Measurements from ENCODE around the gene ARF4.
A peak's percentile ranks its signal among the peaks of the same experiment; 100 is the strongest.
"Not testable (repeated sequence)": the region's sequence is repeated elsewhere in the genome, so short reads cannot be mapped to it uniquely, and the experiment has no call there.

ARF4 gene

GRCh38 chr3:57597127-57597923 lies at the start of gene ARF4:
ARF4 (minus strand) TSS chr3:57597344; CDS start chr3:57597140, 204 bp downstream.
- DNase-seq (ENCODE audit: low spot score), result peak; percentile 99

- DNase-seq (ENCODE audit: low spot score), result no peak
Measured at GRCh38 chr3:57646723-57647122, 49.6 kb upstream of the ARF4 start.

- no peak for DNase-seq (ENCODE audit: low spot score)
Measured at GRCh38 chr3:57644740-57645139, 47.6 kb upstream of the ARF4 start.

- DNase-seq (ENCODE audit: low spot score), result no peak
Measured at GRCh38 chr3:57637391-57637790, 40.2 kb upstream of the ARF4 start.

DNA sequence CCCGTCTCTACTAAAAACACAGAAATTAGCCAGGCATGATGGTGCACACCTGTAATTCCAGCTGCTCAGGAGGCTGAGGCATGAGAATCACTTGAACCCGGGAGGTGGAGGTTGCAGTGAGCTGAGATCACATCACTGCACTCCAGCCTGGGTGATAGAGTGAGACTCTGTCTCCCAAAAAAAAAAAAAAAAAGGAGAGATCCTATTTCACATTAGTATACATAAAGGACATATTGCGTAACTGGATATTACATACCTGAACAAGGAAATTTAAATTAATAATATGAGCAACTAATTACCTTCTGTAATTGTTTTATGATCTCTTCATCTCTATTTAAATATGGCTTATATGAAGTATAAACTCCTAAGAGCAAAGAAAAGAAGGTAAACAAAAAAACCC lies 37.1 kb upstream of the ARF4 start:
- DNase-seq (ENCODE audit: low spot score), result not testable (repeated sequence)

DNA sequence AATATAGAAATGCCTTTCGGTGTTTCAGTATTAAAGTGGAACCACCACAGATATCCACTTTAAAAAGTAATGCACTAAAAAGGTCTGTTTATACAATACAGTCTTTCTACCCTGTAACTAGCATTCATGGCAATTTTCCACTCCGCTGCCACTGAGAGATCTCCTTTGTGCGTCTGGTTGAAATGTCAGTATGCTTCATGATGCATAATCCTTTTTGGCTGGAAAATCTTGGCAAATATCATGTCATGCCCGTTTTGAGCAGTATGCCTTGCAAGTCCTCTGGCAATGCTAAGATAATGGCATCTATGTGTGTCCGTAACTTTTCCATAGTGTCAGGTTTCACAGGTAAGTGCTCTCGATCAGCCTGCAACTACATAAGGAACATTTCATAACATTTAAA lies 30.8 kb upstream of the ARF4 start:
- no peak for DNase-seq (ENCODE audit: low spot score)

- DNase-seq (ENCODE audit: low spot score), result no peak
Measured at GRCh38 chr3:57624801-57625200, 27.7 kb upstream of the ARF4 start.

DNA sequence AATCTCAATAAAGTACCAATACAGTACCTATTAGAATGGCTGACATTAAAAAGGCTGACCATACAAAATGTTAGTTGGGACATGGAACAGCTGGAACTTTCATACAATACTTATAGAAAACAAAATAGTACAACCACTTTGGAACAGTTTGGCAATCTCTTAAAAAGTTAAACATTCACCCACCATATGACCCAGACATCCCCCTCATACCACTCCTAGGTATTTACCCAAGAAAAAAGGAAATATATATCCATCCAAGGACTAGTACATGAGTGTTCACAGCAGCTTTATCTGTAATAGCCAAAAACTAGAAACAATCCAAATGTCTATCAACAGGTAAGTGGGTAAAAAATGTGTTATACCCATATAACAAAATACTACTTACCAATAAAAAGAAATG lies 25.2 kb upstream of the ARF4 start:
- no peak for DNase-seq (ENCODE audit: low spot score)

- no peak for DNase-seq (ENCODE audit: low spot score)
Measured at GRCh38 chr3:57617739-57618138, 20.6 kb upstream of the ARF4 start.

DNA sequence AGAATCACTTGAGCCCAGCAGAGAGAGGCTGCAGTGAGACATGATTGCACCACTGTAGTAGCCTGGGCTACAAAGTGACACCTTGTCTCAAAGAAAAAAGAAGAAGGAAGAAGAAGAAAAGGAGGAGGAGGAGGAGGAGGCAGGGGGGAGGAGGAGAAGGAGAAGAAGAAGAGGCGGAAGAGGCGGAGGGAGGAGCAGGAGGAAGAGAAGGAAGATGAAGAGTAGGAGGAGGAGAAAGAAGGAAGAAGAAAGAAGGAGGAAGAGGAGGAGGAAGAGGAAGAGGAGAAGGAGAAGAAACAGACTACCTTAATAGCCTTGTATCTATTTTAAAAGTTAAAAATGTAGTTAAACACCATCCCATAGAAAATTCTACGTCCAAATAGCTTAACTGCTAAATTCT lies 19.1 kb upstream of the ARF4 start:
- no peak for DNase-seq (ENCODE audit: low spot score)

DNA sequence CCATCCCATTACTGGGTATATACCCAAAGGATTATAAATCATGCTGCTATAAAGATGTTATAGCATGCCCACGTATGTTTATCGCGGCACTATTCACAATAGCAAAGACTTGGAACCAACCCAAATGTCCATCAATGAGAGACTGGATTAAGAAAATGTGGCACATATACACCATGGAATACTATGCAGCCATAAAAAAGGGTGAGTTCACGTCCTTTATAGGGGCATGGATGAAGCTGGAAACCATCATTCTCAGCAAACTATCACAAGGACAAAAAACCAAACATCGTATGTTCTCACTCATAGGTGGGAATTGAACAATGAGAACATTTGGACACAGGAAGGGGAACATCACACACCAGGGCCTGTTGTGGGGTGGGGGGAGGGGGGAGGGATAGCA lies 14.7 kb upstream of the ARF4 start:
- DNase-seq (ENCODE audit: low spot score), result not testable (repeated sequence)

GRCh38 chr3:57605683-57606082 lies 8.5 kb upstream of the ARF4 start:
- DNase-seq (ENCODE audit: low spot score), result no peak

- no peak for DNase-seq (ENCODE audit: low spot score)
Measured at GRCh38 chr3:57604971-57605370, 7.8 kb upstream of the ARF4 start.

- DNase-seq (ENCODE audit: low spot score), result no peak
Measured at GRCh38 chr3:57600195-57600594, 3.1 kb upstream of the ARF4 start.

DNA sequence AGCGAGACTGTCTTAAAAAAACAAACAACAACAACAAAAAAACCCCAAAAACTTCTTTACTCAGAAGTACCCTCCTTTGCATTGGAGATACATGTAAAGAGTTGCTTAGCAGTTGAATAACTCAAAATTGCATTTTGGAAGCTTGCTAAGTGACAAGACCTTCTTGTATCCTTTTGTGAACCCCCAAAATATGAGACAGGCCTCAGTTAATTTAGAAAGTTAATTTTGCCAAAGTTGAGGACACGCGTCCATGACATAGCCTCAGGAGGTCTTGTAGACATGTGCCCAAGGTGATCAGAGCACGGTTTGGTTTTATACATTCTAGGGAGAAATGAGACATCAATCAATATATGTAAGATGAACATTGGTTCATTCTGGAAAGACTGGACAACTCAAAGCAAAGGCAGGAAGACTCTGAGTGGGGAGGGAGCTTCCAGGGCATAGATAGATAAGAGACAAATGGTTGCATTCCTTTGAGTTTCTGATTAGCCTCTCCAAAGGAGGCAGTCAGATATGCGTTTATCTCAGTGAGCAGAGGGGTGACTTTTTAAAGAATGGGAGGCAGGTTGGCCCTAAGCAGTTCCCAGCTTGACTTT lies 1.7 kb upstream of the ARF4 start:
- peak; percentile 60 for DNase-seq (ENCODE audit: low spot score)

DNA sequence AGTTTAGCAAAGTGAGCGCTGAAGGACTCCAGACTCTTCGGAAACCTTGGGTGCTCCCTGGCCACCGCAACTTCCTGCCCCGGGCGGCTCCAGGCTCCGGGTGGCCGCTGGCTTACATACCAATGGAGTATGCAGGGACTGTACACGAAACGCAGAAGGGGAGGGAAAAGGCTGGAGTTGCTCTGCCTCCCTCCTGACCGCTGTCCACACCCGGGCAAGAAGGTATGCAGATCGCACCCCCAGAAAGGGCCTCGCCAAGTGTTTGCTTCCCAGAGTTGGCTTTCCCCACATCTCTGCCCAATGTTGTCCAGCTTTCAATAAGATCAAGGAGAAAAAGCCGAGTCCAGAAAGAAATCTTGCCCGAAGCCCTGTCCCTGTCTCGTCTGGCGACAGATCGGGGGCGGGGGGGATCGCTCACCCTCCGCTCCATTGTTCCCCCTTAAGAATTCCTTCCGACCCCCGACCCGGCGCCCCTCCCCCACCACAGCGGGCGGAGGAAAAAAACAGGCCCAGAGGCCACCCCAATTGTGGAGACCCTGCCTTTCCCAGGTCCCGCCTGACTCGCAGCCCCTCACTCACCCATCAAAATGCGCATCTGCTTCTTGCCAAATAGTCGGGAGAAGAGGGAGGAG lies 533 bp downstream of the ARF4 start:
- peak; percentile 66 for DNase-seq (ENCODE audit: low spot score)

- no peak for DNase-seq (ENCODE audit: low spot score)
Measured at GRCh38 chr3:57594576-57594975, 2.6 kb downstream of the ARF4 start.

DNA sequence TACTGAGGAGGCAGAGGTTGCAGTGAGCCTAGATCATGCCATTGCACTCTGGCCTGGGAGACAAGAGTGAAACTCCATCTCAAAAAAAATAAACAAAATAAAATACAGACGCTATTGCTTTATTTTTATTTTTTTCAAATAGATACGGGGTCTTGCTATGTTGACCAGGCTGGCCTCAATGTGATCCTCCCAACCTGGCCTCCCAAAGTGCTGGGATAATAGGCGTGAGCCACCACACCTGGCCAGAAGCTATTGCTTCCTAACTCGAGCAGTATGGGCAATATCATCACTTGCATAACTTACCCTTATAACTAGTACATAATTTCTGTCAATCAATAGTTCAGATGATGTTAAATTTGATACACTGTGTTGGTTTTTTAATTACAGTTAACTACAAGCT lies 3.0 kb downstream of the ARF4 start:
- no peak for DNase-seq (ENCODE audit: low spot score)

GRCh38 chr3:57592306-57592705 lies 4.8 kb downstream of the ARF4 start:
- DNase-seq (ENCODE audit: low spot score), result no peak

DNA sequence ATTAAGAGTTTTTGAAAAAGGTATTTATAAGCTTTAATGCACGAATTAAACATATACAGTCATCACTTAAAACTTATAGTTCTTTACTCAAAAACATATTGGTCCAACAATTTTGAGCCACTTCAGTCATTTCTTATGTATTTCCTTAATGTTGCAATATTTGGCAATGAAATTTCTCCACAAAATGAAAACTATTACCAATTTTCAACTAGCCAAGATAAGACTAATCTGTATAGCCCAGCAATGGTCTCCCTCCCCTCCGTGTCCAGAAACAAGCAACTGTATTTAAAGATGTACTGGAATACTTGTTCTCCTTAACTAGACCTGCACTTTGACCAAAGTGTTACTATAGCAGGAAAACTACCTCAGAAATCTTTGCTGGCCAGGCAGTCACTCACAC lies 9.2 kb downstream of the ARF4 start:
- peak; percentile 81 for DNase-seq (ENCODE audit: low spot score)

DNA sequence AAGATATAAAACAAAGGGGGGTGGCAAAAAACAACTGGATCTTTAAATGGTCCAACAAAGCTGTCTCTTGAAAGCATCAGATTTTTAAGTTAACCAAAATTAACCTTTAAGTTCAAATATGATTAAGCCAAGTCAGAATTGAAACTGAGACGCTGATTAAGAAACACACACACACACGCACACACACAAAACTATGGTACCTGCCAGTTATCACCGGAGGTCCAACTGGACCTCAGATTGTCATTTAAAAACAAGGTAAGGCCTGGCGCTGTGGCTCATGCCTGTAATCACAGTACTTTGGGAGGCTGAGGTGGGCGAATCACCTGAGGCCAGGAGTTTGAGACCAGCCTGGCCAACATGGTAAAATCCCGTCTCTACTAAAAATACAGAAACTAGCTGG lies 10.4 kb downstream of the ARF4 start:
- DNase-seq (ENCODE audit: low spot score), result no peak

DNA sequence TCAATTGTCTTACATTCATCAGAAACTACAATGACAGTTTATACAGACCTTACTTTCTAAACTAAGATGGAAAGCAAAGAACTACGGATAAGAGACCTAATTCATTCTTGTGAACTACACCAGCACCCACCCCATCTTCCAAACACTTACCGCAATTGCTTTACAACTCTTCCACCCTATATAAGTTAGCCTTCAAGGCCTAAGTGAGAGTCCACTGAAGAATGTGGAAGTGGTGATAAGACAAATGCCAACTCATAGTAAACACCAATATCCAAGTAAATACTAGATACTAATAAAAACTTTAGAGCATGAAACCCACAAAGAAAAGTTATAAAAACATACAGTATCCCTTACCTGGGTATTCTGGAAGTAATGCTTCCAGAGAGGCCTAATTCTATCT lies 13.6 kb downstream of the ARF4 start:
- peak; percentile 77 for DNase-seq (ENCODE audit: low spot score)

- DNase-seq (ENCODE audit: low spot score), result peak; percentile 58
Measured at GRCh38 chr3:57582474-57583168, 14.5 kb downstream of the ARF4 start.

Data from hematopoietic multipotent progenitor cell treated with erythropoietin and hydrocortisone succinate and interleukin-3 and kit ligand, for 15 days (in vitro differentiated cells).